GM23338 (cell line): Measurements from ENCODE around the gene SLC25A22. TPM values are rescaled to one million over a fixed set of nuclear protein-coding genes. Genes with fewer than 3 reads are reported as not detected.

Experiments used
- ATAC-seq: fragments of 200-7000 bp; cut with Tn5 transposase; 3 replicates; pipeline ENCODE4 v1.9.1; 2020
- DNase-seq: peaks from one replicate; pipeline ENCODE4 v3.0.0-alpha.2; 2015; ENCODE audit warnings: low spot score
- H2AFZ ChIP-seq: fragments of 200-600 bp; sonication (generic); 2 replicates; pipeline ENCODE4 v1.8.0; 2016; ENCODE audit warnings: antibody characterized with exemption, mild to moderate bottlenecking, moderate library complexity
- H3F3A ChIP-seq: fragments of 200-600 bp; sonication (generic); replicated peaks from 2 replicates; pipeline ENCODE4 v1.8.0; 2017; ENCODE audit warnings: antibody characterized with exemption, mixed run types, low read depth
- H3K27ac ChIP-seq: fragments of 200-600 bp; sonication (generic); 2 replicates; pipeline ENCODE4 v1.6.1; 2016; ENCODE audit warnings: low read depth
- H3K27me3 ChIP-seq: fragments of 200-600 bp; sonication (generic); 2 replicates; pipeline ENCODE4 v1.8.0; 2016; ENCODE audit warnings: mild to moderate bottlenecking, mixed run types, moderate library complexity; ENCODE audit not compliant: insufficient read depth
- H3K36me3 ChIP-seq: fragments of 200-600 bp; sonication (generic); 2 replicates; pipeline ENCODE4 v1.8.0; 2016; ENCODE audit warnings: mild to moderate bottlenecking; ENCODE audit not compliant: insufficient read depth
- H3K4me1 ChIP-seq: fragments of 200-600 bp; sonication (generic); 2 replicates; pipeline ENCODE4 v1.8.0; 2016; ENCODE audit warnings: mild to moderate bottlenecking, moderate library complexity; ENCODE audit not compliant: insufficient read depth
- H3K4me2 ChIP-seq: fragments of 200-600 bp; sonication (generic); 2 replicates; pipeline ENCODE4 v1.7.1; 2017; ENCODE audit warnings: mixed run types
- H3K4me3 ChIP-seq: fragments of 200-600 bp; sonication (generic); 2 replicates; pipeline ENCODE4 v1.6.1; 2016; ENCODE audit warnings: mixed run types
- H3K79me2 ChIP-seq: fragments of 200-600 bp; sonication (generic); replicated peaks from 2 replicates; pipeline ENCODE4 v1.8.0; 2017; ENCODE audit warnings: mild to moderate bottlenecking; ENCODE audit not compliant: insufficient read depth
- H3K9me2 ChIP-seq: fragments of 200-600 bp; sonication (generic); 2 replicates; pipeline ENCODE4 v1.8.0; 2017; ENCODE audit not compliant: insufficient read depth
- H4K20me1 ChIP-seq: fragments of 200-600 bp; sonication (generic); replicated peaks from 2 replicates; pipeline ENCODE4 v1.8.0; 2017; ENCODE audit warnings: mild to moderate bottlenecking; ENCODE audit not compliant: insufficient read depth
- H3K27ac Mint-ChIP-seq: 2 replicates; pipeline ENCODE4 v1.8.0; 2020; ENCODE audit warnings: inconsistent platforms, mild to moderate bottlenecking, moderate library complexity, mixed read lengths
- H3K27me3 Mint-ChIP-seq: 3 replicates; pipeline ENCODE4 v1.8.0; 2022; ENCODE audit warnings: low read depth, mild to moderate bottlenecking, moderate library complexity, mixed read lengths, inconsistent platforms; ENCODE audit not compliant: insufficient read depth, poor library complexity
- H3K36me3 Mint-ChIP-seq: 3 replicates; pipeline ENCODE4 v1.8.0; 2021; ENCODE audit warnings: low read depth, mild to moderate bottlenecking, inconsistent platforms, moderate library complexity, mixed read lengths
- H3K4me1 Mint-ChIP-seq: 3 replicates; pipeline ENCODE4 v1.8.0; 2020; ENCODE audit warnings: mild to moderate bottlenecking, inconsistent platforms, mixed read lengths
- H3K4me3 Mint-ChIP-seq: 3 replicates; pipeline ENCODE4 v1.8.0; 2021; ENCODE audit warnings: moderate library complexity, mild to moderate bottlenecking, inconsistent platforms, mixed read lengths
- H3K9me3 Mint-ChIP-seq: 3 replicates; pipeline ENCODE4 v1.8.0; 2020; ENCODE audit warnings: moderate library complexity, mild to moderate bottlenecking, inconsistent platforms, mixed read lengths
- EZH2 ChIP-seq: fragments of 200-600 bp; sonication (generic); IDR thresholded peaks from one replicate; pipeline ENCODE4 v1.8.0; 2017; ENCODE audit warnings: antibody characterized with exemption, mild to moderate bottlenecking, low read depth; ENCODE audit not compliant: unreplicated experiment
- POLR2AphosphoS5 ChIP-seq: IDR thresholded peaks from 2 replicates; pipeline ENCODE4 v1.6.1; 2016; ENCODE audit warnings: antibody characterized with exemption, low read depth
- REST ChIP-seq: IDR thresholded peaks from one replicate; pipeline ENCODE4 v1.6.1; 2018; ENCODE audit warnings: antibody characterized with exemption; ENCODE audit not compliant: unreplicated experiment
- ZNF114 ChIP-seq: fragments of 250-450 bp; sonication (Bioruptor Pico); IDR thresholded peaks from 2 replicates; pipeline ENCODE4 v1.5.0; 2020; ENCODE audit warnings: mild to moderate bottlenecking, moderate library complexity
- ZNF331 ChIP-seq: fragments of 250-450 bp; sonication (Bioruptor Pico); IDR thresholded peaks from 2 replicates; pipeline ENCODE4 v1.5.0; 2020; ENCODE audit warnings: low read depth, mild to moderate bottlenecking, moderate library complexity
- ZNF462 ChIP-seq: fragments of 250-450 bp; sonication (Bioruptor Pico); IDR thresholded peaks from 2 replicates; pipeline ENCODE4 v1.5.0; 2020; ENCODE audit warnings: mild to moderate bottlenecking, moderate library complexity
- polyA plus RNA-seq: library from polyadenylated mRNA; unstranded; fragments of >200 nt; fragmentation: Nextera tagmentation; extraction: Ambion mirVana; gene quantifications from 2 replicates; pipeline ENCODE4 v1.2.1, GENCODE V29; 2016
- total RNA-seq: library from RNA; depleted of rRNA; stranded (reverse); fragments of >200 nt; shearing (Covaris generic); gene quantifications from 2 replicates; pipeline ENCODE4 v1.2.3, GENCODE V29; 2014
- TF ChIP-seq, protein P1 (sequence below), 2 experiments: fragments of 200-600 bp in 1 of 2; sonication (generic) in 1 of 2; conservative IDR thresholded peaks; 2 replicates each; pipeline versions ENCODE4 v1.5.1 to v1.6.1; 2016 to 2017; ENCODE audit warnings: antibody characterized with exemption in 2 of 2, low read depth in 2 of 2, mild to moderate bottlenecking in 2 of 2, moderate library complexity in 1 of 2
- TF ChIP-seq, protein P2 (sequence below): IDR thresholded peaks from 2 replicates; pipeline ENCODE4 v1.6.1; 2016; ENCODE audit warnings: antibody characterized with exemption

SLC25A22 gene
- total and polyA plus RNA-seq, 2 experiments from 2014 or later: 21.0 to 46.4 TPM

DNA sequence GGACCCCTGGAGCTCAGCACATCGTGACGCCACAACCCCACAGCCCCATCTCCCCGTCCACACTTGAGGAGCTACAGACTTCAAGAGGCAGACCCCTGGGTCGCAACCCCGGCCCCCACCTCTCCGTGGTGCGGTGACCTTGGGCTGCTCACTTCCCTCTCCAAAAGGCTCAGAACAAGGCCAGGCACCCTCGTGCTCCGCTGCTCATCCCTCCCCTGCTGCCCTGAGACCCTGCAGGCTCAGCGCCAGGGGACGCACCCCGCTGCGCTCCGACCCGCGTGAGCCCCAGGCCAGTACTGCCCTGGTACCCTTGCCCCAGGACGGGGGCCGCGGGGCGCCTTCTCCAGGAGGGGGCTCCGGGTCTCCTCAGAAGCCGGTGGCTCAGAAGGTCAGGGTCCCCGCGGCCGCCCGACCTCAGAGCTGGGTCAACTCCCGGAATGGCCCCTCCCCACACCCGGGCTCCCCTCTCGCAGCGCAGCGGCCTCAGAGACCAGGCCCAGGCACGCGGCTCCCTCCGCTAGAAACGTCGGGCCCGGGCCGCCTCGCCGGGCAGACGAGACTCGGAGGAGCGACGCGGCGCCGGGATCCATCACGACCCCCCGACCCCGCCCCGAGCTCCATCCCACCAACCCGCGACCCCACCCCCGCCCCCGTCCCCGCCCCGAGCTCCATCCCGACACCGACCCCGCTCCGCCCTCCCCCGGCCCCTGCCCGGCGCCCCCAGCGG lies 21.4 kb downstream of the SLC25A22 start:
- Histone ChIP-seq H4K20me1 (peaks cover 30% of the 10 kb centered on the region), H3K4me1 (peaks cover 11% of the 10 kb centered on the region; the same call in 1 of the 2 replicates), H3K9me2 (no peaks in the 10 kb centered on the region), H3K36me3 (no peaks in the 10 kb centered on the region; the same call in 1 of the 2 replicates), H3F3A (peaks cover 4% of the 10 kb centered on the region; the same call in 1 of the 2 replicates), H3K79me2 (peaks cover 43% of the 10 kb centered on the region), H3K4me3 (peak overlapping the region; percentile 87), H3K4me2 (peak overlapping the region; percentile 90), H3K27ac (no peak overlapping the region), H3K27me3 (no peaks in the 10 kb centered on the region), H2AFZ (no peak overlapping the region)
- ATAC-seq (peak; percentile 59), DNase-seq (peak; percentile 89)
- Mint-ChIP-seq H3K36me3 (peaks cover 11% of the 10 kb centered on the region), H3K27ac (peak overlapping the region; percentile 82), H3K4me1 (peaks cover 19% of the 10 kb centered on the region), H3K4me3 (peak overlapping the region; percentile 87), H3K9me3 (no peaks in the 10 kb centered on the region), H3K27me3 (peaks cover 16% of the 10 kb centered on the region)
- TF ChIP-seq POLR2AphosphoS5: peak; percentile 58; the same call in 1 of the 2 replicates
- no peak for TF ChIP-seq EZH2

DNA sequence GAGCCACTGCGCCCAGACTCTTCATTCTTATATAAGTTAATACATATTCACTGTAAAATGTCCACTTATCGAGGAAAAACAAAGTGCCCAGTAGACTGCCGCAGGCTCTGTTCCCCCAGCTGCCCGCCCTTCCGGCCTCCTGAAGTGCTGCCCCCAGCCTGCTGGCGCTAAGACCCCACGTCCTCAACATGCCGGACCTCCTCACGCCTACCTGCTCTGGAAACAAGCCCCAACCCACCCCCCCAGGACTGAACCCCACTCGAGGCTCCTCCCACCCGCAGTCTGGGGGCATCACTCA lies 21.9 kb downstream of the SLC25A22 start:
- H3K4me1 Mint-ChIP-seq: peaks cover 15% of the 10 kb centered on the region
- H3K36me3 Mint-ChIP-seq: peaks cover 13% of the 10 kb centered on the region
- H3K4me3 Mint-ChIP-seq: peak overlapping the region; percentile 87
- peaks cover 16% of the 10 kb centered on the region for H3K27me3 Mint-ChIP-seq
- ATAC-seq (peak; percentile 0; the same call in 1 of the 3 replicates), DNase-seq (no peak)
- Histone ChIP-seq H3K27me3 (no peaks in the 10 kb centered on the region), H3K9me2 (no peaks in the 10 kb centered on the region), H3F3A (peaks cover 4% of the 10 kb centered on the region; the same call in 1 of the 2 replicates), H3K79me2 (peaks cover 43% of the 10 kb centered on the region), H3K4me3 (peak overlapping the region; percentile 87), H3K4me1 (peaks cover 11% of the 10 kb centered on the region; the same call in 1 of the 2 replicates), H3K27ac (no peak overlapping the region), H3K36me3 (no peaks in the 10 kb centered on the region; the same call in 1 of the 2 replicates), H3K4me2 (peak overlapping the region; percentile 90), H2AFZ (no peak overlapping the region), H4K20me1 (peaks cover 25% of the 10 kb centered on the region)
- H3K27ac Mint-ChIP-seq: peak overlapping the region; percentile 82
- H3K9me3 Mint-ChIP-seq: no peaks in the 10 kb centered on the region
- no peak for TF ChIP-seq REST
- TF ChIP-seq, protein P1, sequence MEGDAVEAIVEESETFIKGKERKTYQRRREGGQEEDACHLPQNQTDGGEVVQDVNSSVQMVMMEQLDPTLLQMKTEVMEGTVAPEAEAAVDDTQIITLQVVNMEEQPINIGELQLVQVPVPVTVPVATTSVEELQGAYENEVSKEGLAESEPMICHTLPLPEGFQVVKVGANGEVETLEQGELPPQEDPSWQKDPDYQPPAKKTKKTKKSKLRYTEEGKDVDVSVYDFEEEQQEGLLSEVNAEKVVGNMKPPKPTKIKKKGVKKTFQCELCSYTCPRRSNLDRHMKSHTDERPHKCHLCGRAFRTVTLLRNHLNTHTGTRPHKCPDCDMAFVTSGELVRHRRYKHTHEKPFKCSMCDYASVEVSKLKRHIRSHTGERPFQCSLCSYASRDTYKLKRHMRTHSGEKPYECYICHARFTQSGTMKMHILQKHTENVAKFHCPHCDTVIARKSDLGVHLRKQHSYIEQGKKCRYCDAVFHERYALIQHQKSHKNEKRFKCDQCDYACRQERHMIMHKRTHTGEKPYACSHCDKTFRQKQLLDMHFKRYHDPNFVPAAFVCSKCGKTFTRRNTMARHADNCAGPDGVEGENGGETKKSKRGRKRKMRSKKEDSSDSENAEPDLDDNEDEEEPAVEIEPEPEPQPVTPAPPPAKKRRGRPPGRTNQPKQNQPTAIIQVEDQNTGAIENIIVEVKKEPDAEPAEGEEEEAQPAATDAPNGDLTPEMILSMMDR (conservative IDR thresholded peaks at IDR 0.05; ENCODE audit: low read depth in 2 of 2): no peak
- TF ChIP-seq, protein P2, sequence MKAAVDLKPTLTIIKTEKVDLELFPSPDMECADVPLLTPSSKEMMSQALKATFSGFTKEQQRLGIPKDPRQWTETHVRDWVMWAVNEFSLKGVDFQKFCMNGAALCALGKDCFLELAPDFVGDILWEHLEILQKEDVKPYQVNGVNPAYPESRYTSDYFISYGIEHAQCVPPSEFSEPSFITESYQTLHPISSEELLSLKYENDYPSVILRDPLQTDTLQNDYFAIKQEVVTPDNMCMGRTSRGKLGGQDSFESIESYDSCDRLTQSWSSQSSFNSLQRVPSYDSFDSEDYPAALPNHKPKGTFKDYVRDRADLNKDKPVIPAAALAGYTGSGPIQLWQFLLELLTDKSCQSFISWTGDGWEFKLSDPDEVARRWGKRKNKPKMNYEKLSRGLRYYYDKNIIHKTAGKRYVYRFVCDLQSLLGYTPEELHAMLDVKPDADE: no peak
- TF ChIP-seq ZNF462: no peak
- no peak for TF ChIP-seq ZNF331 (CRISPR knock-in tag)
- no peak for TF ChIP-seq ZNF114 (CRISPR knock-in tag)
